AG09319 (cell line): ENCODE results near the gene MAP3K4.

Experiments
- DNase-seq: peaks from one replicate; pipeline ENCODE4 v3.0.0-alpha.2; 2010; ENCODE audit warnings: low read depth; ENCODE audit errors: extremely low read depth
- TF ChIP-seq, protein P1 (sequence below): IDR thresholded peaks from 2 replicates; pipeline ENCODE4 v1.5.1; 2011; ENCODE audit warnings: low read depth, mild to moderate bottlenecking, inconsistent platforms, low read length, moderate library complexity

MAP3K4 gene

DNA sequence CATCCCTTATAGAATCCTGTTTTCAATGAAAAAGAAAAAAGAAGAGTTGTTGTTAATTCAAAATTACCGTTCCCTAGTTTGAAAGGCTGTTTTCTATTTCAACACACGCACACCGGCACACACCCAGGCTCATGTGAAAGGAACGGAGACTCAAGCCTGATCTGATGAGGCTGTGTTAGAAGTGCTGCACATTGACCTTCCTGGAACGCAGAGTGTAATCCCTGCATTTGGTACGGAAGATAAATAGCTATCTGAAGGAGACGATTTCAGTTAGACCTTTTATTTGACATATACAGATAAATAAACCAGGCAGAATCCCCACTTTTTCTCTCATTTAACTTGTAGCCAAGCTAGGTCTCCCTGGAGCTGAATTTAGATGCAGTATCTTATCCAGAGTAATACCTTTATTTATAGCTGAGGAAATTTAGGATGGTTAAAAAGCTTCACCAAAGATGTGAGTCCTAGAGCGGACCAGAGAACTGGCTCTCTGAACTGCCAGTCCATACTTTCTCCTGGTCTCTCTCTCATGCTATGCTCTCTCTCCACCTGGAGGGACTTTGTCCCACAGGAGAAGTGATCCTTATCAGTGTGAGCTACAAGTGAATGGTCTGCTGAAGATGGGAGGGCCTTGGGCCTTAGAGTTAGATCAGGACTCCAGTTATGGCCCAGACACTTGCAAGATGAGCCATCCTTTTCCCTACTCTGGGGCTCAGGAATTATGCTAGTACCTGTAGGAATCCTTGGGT is 30.6 kb downstream of the MAP3K4 start:
- DNase-seq, result no peak
- TF ChIP-seq, protein P1, sequence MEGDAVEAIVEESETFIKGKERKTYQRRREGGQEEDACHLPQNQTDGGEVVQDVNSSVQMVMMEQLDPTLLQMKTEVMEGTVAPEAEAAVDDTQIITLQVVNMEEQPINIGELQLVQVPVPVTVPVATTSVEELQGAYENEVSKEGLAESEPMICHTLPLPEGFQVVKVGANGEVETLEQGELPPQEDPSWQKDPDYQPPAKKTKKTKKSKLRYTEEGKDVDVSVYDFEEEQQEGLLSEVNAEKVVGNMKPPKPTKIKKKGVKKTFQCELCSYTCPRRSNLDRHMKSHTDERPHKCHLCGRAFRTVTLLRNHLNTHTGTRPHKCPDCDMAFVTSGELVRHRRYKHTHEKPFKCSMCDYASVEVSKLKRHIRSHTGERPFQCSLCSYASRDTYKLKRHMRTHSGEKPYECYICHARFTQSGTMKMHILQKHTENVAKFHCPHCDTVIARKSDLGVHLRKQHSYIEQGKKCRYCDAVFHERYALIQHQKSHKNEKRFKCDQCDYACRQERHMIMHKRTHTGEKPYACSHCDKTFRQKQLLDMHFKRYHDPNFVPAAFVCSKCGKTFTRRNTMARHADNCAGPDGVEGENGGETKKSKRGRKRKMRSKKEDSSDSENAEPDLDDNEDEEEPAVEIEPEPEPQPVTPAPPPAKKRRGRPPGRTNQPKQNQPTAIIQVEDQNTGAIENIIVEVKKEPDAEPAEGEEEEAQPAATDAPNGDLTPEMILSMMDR, result no peak

DNA sequence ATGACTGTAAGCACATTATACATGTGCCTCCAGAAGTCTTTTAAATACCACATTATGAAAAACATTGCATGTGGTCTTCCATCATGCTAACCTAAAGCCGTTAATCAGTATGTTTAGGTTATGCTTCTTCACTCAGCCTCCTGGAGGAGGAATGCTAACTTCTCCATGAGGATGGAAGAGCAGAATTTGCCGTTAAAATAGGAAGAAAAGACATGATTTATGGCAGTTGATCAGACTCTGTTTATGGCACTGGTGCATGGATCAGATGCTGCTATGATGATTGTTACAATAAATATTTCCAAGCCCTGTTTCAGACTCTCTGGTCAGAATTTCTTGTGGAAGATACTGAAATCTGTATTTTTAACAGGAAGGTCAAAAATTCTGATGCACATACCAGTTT is 31.7 kb downstream of the MAP3K4 start:
- no peak for DNase-seq
- TF ChIP-seq, protein P1, result no peak

DNA sequence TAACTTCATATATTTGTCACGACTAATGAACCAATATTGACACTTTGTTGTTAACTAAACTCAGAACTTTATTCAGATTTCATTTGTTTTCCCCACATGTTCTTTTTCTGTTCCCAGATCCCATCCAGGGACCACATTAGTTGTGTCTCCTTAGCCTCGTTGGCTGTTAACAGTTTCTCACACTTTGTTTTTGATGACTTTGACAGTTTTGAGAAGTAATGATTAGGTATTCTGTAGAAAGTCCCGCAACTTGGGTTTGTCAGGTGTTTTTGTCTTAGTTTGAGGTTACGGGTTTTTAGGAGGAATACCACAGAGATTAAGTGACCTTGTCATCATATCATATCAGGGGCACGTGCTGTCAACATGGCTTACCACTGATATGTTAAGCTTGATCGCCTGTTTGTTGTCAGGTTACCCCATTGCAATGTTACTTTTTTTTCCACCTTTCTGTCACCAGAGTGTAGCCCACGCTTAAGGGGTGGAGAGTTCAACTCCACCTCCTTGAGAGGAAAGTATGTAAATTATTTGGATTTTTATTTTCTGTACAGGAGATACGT is 32.9 kb downstream of the MAP3K4 start:
- TF ChIP-seq, protein P1, result no peak
- DNase-seq, result no peak

DNA sequence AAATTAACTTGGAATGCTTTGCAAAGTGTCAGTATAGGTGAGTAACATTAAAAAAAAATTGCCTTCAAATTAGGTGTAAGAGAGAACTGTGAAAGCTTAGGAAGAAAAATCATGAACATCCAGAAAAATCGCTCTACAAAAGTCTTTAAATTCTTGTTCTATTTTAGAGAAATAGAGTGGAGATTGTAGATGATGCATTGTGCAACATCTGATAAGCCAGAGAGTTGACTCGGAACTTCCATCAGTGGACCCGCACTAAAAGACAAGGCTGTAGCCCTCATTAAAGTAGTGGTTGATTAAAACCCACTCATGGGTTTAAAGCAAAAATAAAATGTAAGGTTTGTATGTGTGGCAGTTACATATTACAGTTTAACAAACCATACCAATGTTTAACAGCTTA is 35.8 kb downstream of the MAP3K4 start:
- DNase-seq, result no peak
- TF ChIP-seq, protein P1, result no peak

DNA sequence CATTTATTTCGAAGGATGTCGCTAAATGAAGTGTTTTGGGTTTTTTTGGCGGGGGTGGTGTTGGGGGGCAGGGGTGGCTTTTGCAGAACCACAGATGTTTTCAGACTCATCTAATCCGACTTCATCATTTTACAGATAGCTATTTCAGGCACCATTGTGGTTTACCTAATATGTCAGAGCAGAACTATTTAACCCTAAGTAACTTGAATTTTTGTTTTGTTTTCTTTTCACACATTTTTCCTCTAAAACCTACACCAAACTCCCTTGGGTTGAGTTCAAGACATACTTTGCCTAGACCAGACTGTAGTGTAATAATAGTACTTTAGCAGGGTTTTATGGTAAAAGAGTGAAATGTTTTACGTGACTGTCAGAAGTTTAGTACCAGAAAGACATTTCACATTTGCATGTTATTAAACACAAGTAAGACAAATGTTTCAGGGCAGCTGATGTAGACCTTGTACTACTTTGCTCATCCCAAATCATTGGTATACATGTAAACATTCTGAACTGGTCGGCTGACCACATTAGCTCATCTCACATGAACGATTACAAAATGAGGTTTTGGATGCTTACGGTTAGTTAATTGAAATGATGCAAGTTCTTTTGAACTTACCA is 37.7 kb downstream of the MAP3K4 start:
- TF ChIP-seq, protein P1, result no peak
- peak; percentile 62 for DNase-seq

DNA sequence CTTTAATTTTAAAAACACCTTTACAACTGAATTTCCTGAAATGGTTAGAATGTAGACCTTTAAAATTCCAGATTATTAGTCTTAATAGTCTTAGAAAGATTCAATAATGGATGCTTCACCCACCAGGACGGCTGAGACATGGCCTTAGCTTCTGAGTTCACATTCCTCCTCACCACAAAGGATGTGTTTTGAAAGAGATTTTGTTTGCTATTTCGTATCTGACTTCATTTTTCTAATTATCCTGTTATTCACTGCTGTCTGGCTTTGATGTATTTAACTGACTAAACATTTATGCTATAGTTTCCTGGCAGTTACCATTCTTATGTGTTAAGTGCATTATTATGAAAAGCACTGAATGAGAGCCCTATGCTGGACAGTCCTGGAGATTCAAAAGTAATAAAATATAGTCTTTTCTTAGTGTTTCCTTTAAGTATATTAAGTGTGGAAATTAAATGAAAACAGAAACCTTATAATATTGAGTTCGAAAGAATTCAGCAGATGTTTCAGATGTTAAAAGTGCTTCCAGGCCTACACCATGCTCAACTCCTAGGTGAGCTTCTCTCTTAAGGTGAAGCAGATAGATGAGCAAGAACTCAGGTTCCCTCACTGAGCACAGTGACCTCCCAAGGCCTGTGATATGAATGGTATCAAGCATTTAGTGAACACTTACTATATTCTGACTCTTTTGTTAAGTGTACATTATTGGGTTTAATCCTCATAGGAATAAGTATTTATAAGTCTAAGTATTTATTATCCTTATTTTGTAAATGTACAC is 40.3 kb downstream of the MAP3K4 start:
- DNase-seq, result no peak
- TF ChIP-seq, protein P1, result no peak
